Measurements from ENCODE around the gene MAN2A2.
A peak's percentile ranks its signal among the peaks of the same experiment; 100 is the strongest.

MAN2A2 gene
- 15.0 to 92.6 (median 46.2) reads per million in 17 experiments for total RNA-seq

DNA sequence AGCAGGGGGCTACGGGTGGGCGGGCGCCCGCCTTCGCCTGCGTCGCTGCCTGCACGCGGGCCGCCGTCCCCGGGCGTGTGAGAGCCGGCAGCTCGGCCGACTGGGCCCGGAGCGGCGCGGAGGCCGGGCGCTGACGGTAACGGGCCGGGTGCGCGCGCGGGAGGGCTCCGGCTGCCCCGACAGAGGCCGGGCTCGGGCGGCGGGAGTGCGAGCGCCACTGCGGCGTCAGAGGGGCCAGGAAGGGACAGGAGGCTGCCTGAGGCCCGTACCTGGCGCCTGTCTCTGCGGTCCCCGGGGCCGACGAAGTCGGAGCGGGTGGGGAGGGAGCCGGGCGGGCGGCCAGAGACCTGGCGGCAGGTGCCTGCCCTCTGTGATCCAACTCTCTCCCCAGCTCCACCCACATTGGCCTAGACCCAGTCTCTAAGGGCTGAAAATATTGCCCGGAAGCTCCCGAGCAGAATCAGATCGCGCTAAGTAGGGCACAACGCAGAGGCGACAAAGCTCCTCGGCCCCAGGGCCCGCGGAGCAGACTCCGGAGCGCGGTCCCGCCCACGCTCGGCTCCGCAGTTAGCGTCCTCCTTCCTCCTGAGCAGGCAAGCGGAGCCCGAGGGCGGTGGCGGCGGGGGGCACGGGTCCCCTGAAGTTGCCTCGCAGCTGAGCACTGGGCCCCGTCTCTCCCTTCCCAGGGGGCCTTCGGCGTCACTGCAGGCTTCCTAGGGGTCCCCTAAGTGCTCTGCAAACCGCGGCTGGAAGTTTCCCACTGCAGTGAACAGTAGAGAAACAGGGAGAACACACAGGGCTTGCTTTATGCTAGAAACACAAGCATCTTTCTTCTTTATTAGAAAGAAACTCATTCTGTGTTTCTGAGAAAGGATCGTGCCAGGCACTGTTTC is at the start of gene MAN2A2:
MAN2A2 (plus strand) TSS at position 463 of the 893 bp plus-strand sequence. CDS start 906 bp downstream, outside the sequence.
- DNase-seq, result peak; percentile 78 to 94 (median 88)

DNA sequence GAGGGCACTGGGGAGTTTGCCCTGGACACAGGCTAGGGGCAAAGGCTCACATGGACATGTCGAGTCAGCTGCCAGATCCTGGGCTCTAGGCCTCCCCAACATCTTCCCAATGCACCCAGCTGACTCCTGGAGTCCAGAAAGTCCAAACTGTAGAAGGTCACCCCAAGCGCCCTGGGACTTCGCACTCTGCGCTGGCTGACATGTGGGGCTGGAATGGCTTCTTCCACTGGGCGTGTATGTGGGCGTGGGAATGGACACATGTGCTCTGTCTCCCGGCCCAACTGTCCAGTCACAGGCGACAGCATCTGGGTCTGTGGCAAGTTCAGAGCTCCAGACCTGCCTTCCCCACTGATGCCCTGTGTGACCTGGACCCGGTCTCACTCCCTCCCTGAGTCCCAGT is 48.0 kb upstream of the MAN2A2 start:
- peak; percentile 26 to 62 (median 48) for DNase-seq

- DNase-seq, result no peak
These were observed 45.8 kb upstream of the MAN2A2 start for GRCh38 chr15:90857337-90857736.

- no peak for DNase-seq
These were observed 45.1 kb upstream of the MAN2A2 start for GRCh38 chr15:90857883-90858443.

GRCh38 chr15:90859234-90860131 is 43.6 kb upstream of the MAN2A2 start:
- DNase-seq, result peak in 2 of 4 experiments; percentile 24

DNA sequence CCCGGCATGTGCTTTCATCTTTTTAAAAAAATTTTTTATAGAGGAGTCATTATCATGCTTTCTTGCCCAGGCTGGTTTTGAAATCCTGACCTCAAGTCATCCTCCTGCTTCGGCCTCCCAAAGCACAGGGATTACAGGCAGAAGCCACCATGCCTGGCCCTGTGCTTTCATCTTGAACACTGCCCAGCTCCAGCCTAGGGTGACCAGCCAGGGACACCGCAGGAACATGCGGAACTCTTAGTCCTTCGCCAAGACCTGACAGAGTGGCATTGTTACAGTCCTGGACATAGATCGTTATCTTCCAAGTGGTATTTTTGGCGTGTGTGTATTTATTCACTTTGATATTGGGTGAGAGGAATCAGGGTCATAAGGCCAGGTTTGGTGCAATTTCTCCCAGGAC is 42.7 kb upstream of the MAN2A2 start:
- no peak for DNase-seq

DNA sequence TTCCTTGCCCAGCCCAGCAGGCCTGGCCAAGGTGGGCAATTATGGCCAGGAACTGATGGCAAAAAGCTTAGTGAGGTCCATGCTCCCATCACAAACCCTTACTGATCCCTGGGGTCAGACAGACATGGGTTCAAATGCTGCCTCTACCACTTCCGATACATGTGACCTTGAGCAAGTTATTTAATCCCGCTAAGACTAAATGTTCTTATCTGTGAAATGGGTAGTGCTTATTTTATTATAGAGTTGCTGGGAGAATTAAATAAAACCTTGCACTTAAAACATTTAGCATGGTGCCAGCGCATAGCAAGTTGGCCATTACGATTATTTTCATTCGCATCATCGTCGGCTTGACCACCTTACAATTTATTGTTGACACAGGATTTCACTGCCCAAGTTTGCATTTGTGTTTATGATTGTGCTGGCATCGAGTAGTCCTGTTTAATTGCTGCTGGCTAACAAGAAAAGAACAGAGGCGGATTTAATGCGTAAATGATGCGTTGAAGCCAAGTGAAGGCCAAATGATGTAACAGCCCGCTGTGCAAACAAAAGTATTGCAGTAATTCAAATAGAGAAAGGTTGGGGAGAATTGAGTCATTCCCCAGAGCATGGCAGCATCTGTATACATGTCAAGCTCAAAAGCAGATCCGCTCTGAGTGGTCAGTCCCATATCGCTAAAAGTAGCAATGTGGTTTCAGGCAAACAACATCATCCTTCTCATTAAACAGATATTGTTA is 42.0 kb upstream of the MAN2A2 start:
- DNase-seq, result peak in 1 of 4 experiments; percentile 36

DNA sequence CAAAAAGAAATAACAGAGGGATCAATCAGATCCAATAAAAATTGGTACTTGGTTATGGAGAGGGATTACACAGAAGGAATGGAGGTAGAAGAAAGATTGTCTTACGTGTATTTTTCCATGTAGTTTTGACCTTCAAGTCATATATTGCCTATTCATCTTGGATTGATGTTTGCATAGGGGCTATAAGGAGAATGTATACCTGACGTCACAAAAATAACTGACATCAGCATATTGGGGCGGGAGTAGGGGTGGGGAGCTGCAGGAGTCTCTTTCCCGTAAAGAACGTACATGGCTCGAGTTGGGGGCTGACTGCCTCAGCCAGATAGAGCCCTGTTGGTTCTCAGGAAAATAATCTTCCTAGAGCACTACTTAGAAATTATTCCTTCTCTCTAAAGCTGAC is 40.6 kb upstream of the MAN2A2 start:
- no peak for DNase-seq

- DNase-seq, result peak; percentile 85 to 94 (median 90)
These were observed 39.9 kb upstream of the MAN2A2 start for GRCh38 chr15:90862964-90863778.

DNA sequence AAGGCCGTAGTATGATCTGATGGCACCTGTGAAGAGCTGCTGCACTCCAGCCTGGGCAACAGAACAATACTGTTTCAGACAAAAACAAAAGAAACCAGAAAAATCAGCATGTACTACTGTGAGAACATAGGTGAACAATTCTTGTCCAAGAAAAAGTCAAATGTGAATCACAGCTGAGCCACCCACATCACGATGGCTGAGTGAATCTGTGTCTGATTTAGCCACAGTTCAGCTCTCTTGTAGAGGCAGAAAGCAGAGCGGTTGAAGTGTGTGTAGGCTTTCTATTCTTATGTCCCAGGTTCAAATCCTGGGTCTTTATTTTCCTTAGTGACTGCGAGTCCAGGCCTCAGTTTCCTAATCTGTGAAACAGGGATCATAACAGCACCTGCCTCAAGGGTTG is 39.1 kb upstream of the MAN2A2 start:
- DNase-seq, result peak; percentile 30 to 60 (median 42)

DNA sequence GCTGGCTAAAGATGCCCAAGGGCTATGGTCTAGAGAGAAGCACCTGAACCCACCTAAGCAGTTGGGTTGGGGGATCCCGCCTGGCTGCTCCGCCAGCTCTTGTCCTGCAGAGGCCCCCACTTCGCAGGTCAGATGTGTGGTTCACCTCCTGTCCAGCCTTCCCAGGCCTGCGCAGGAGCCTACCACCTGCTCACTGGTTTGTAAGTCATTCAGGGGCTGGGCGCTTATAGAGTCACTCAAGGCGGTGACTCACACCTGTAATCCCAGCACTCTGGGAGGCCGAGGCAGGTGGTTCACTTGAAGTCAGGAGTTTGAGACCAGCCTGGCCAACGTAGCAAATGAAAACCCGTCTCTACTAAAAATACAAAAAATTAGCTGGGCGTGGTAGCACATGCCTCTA is 38.6 kb upstream of the MAN2A2 start:
- no peak for DNase-seq

- DNase-seq, result no peak
These were observed 37.4 kb upstream of the MAN2A2 start for GRCh38 chr15:90865702-90866101.

- DNase-seq, result no peak
These were observed 36.9 kb upstream of the MAN2A2 start for GRCh38 chr15:90866161-90866715.

GRCh38 chr15:90866800-90867199 is 36.3 kb upstream of the MAN2A2 start:
- no peak for DNase-seq

GRCh38 chr15:90868261-90868689 is 34.8 kb upstream of the MAN2A2 start, which contains the start of gene FURIN:
FURIN (plus strand) TSS chr15:90868588; CDS start chr15:90875741, 7,153 bp downstream.
- DNase-seq, result peak; percentile 62 to 78 (median 72)

GRCh38 chr15:90869140-90869541 is 34.0 kb upstream of the MAN2A2 start:
- peak in 1 of 4 experiments; percentile 35 for DNase-seq

GRCh38 chr15:90869601-90870353 is 33.3 kb upstream of the MAN2A2 start:
- peak; percentile 88 to 98 (median 93) for DNase-seq

GRCh38 chr15:90870354-90871138 is 32.6 kb upstream of the MAN2A2 start:
- peak in 2 of 4 experiments; percentile 23 to 30 for DNase-seq

GRCh38 chr15:90871139-90871715 is 31.9 kb upstream of the MAN2A2 start:
- DNase-seq, result peak; percentile 39 to 70 (median 52)

Measured in suppressor macrophage (primary cell).